MM.1S (cell line): Measurements from ENCODE around the gene CISTR.

ENCODE experiments used
- DNase-seq: peaks from one replicate; pipeline ENCODE4 v3.0.0-alpha.2; 2015
- H2AFZ ChIP-seq: fragments of 300-600 bp; sonication (generic); 2 replicates; pipeline ENCODE4 v1.6.0; 2016; ENCODE audit warnings: antibody characterized with exemption, low read length
- H3F3A ChIP-seq: fragments of 300-600 bp; sonication (generic); 2 replicates; pipeline ENCODE4 v1.6.1; 2016; ENCODE audit warnings: mild to moderate bottlenecking, antibody characterized with exemption, low read length, moderate library complexity, mixed read lengths; ENCODE audit not compliant: insufficient read depth
- H3K27ac ChIP-seq: fragments of 300-600 bp; sonication (generic); 2 replicates; pipeline ENCODE4 v1.5.1; 2016; ENCODE audit warnings: mild to moderate bottlenecking, low read length
- H3K27me3 ChIP-seq: fragments of 300-600 bp; sonication (generic); replicated peaks from 2 replicates; pipeline ENCODE4 v1.6.0; 2016; ENCODE audit warnings: low read length; ENCODE audit not compliant: insufficient read depth
- H3K36me3 ChIP-seq: fragments of 300-600 bp; sonication (generic); replicated peaks from 2 replicates; pipeline ENCODE4 v1.6.1; 2016; ENCODE audit warnings: mild to moderate bottlenecking, low read length, mixed read lengths; ENCODE audit not compliant: insufficient read depth
- H3K4me1 ChIP-seq: fragments of 300-600 bp; sonication (generic); 2 replicates; pipeline ENCODE4 v1.6.1; 2016; ENCODE audit warnings: low read length, mixed read lengths
- H3K4me2 ChIP-seq: fragments of 300-600 bp; sonication (generic); 2 replicates; pipeline ENCODE4 v1.6.0; 2016; ENCODE audit warnings: low read depth, low read length
- H3K4me3 ChIP-seq: fragments of 300-600 bp; sonication (generic); 2 replicates; pipeline ENCODE4 v1.5.1; 2016; ENCODE audit warnings: low read length, mixed read lengths
- H3K79me2 ChIP-seq: fragments of 300-600 bp; sonication (generic); 2 replicates; pipeline ENCODE4 v1.6.1; 2016; ENCODE audit warnings: mixed run types, low read length, mixed read lengths
- H3K9ac ChIP-seq: fragments of 300-600 bp; sonication (generic); 2 replicates; pipeline ENCODE4 v1.6.1; 2016; ENCODE audit warnings: low read length, mixed read lengths
- H3K9me2 ChIP-seq: fragments of 300-600 bp; sonication (generic); replicated peaks from 2 replicates; pipeline ENCODE4 v1.6.1; 2016; ENCODE audit warnings: mild to moderate bottlenecking, low read length, mixed read lengths; ENCODE audit not compliant: insufficient read depth
- H3K9me3 ChIP-seq: fragments of 300-600 bp; sonication (generic); replicated peaks from 2 replicates; pipeline ENCODE4 v1.6.1; 2016; ENCODE audit warnings: mild to moderate bottlenecking, low read length, mixed read lengths; ENCODE audit not compliant: insufficient read depth
- H4K20me1 ChIP-seq: fragments of 300-600 bp; sonication (generic); 2 replicates; pipeline ENCODE4 v1.6.1; 2016; ENCODE audit warnings: mild to moderate bottlenecking, low read length, moderate library complexity, mixed read lengths; ENCODE audit not compliant: insufficient read depth
- CTCF ChIP-seq: fragments of 300-600 bp; sonication (generic); IDR thresholded peaks from 2 replicates; pipeline ENCODE4 v1.5.1; 2016; ENCODE audit warnings: antibody characterized with exemption, low read length, mixed read lengths
- EZH2 ChIP-seq: fragments of 300-600 bp; sonication (generic); optimal IDR thresholded peaks from 2 replicates; pipeline ENCODE3; 2017; ENCODE audit warnings: low read depth, mild to moderate bottlenecking, antibody characterized with exemption, low read length, mixed read lengths
- EZH2phosphoT487 ChIP-seq: fragments of 300-600 bp; sonication (generic); IDR thresholded peaks from 2 replicates; pipeline ENCODE4 v1.6.1; 2018; ENCODE audit warnings: antibody characterized with exemption, low read length

Gene CISTR

GRCh38 chr12:53761306-53761705 lies 9.5 kb upstream of the CISTR start:
- Histone ChIP-seq H2AFZ (no peak overlapping the region), H3K27ac (no peak overlapping the region), H3K9me3 (no peaks in the 10 kb centered on the region), H3K4me2 (no peak overlapping the region), H3K4me3 (no peak overlapping the region), H3K4me1 (peaks cover 7% of the 10 kb centered on the region; the same call in 1 of the 2 replicates), H3K9ac (no peak overlapping the region), H3K27me3 (peaks cover 74% of the 10 kb centered on the region), H3F3A (no peaks in the 10 kb centered on the region), H3K36me3 (no peaks in the 10 kb centered on the region), H3K79me2 (no peaks in the 10 kb centered on the region), H3K9me2 (no peaks in the 10 kb centered on the region), H4K20me1 (no peaks in the 10 kb centered on the region)
- no peak for TF ChIP-seq EZH2
- TF ChIP-seq CTCF: no peak
- no peak for TF ChIP-seq EZH2phosphoT487
- no peak for DNase-seq

GRCh38 chr12:53759261-53759660 lies 7.5 kb upstream of the CISTR start:
- no peak overlapping the region for H3K4me3 ChIP-seq
- no peaks in the 10 kb centered on the region for H4K20me1 ChIP-seq
- no peak overlapping the region for H3K9ac ChIP-seq
- no peak overlapping the region for H3K4me2 ChIP-seq
- H3K9me3 ChIP-seq: no peaks in the 10 kb centered on the region
- no peaks in the 10 kb centered on the region for H3K36me3 ChIP-seq
- TF ChIP-seq EZH2phosphoT487 (no peak), EZH2 (no peak), CTCF (no peak)
- no peaks in the 10 kb centered on the region; the same call in 1 of the 2 replicates for H3F3A ChIP-seq
- H3K79me2 ChIP-seq: no peaks in the 10 kb centered on the region
- H3K27ac ChIP-seq: no peak overlapping the region
- no peaks in the 10 kb centered on the region for H3K9me2 ChIP-seq
- DNase-seq: no peak
- H2AFZ ChIP-seq: no peak overlapping the region
- peaks cover 78% of the 10 kb centered on the region for H3K27me3 ChIP-seq
- peaks cover 7% of the 10 kb centered on the region; the same call in 1 of the 2 replicates for H3K4me1 ChIP-seq

- no peak overlapping the region for H2AFZ ChIP-seq
- peaks cover 7% of the 10 kb centered on the region; the same call in 1 of the 2 replicates for H3K4me1 ChIP-seq
- H3K9me3 ChIP-seq: no peaks in the 10 kb centered on the region
- H3F3A ChIP-seq: no peaks in the 10 kb centered on the region; the same call in 1 of the 2 replicates
- no peak overlapping the region for H3K4me3 ChIP-seq
- H3K27me3 ChIP-seq: peaks cover 83% of the 10 kb centered on the region
- H3K9me2 ChIP-seq: no peaks in the 10 kb centered on the region
- DNase-seq: no peak
- H4K20me1 ChIP-seq: no peaks in the 10 kb centered on the region
- H3K9ac ChIP-seq: no peak overlapping the region
- H3K36me3 ChIP-seq: no peaks in the 10 kb centered on the region
- TF ChIP-seq EZH2: no peak
- TF ChIP-seq CTCF: no peak
- TF ChIP-seq EZH2phosphoT487: no peak
- H3K4me2 ChIP-seq: no peak overlapping the region
- H3K79me2 ChIP-seq: no peaks in the 10 kb centered on the region
- no peak overlapping the region for H3K27ac ChIP-seq
Observed at GRCh38 chr12:53758730-53759103, 6.9 kb upstream of the CISTR start.
